GM23338 (cell line): ENCODE measurements around the gene SORL1-AS1.
A peak's percentile ranks its signal among the peaks of the same experiment; 100 is the strongest.

ENCODE experiments used
- ATAC-seq: fragments of 200-7000 bp; cut with Tn5 transposase; 3 replicates; pipeline ENCODE4 v1.9.1; 2020
- DNase-seq: peaks from one replicate; pipeline ENCODE4 v3.0.0-alpha.2; 2015; ENCODE audit warnings: low spot score
- H2AFZ ChIP-seq: fragments of 200-600 bp; sonication (generic); 2 replicates; pipeline ENCODE4 v1.8.0; 2016; ENCODE audit warnings: antibody characterized with exemption, mild to moderate bottlenecking, moderate library complexity
- H3F3A ChIP-seq: fragments of 200-600 bp; sonication (generic); replicated peaks from 2 replicates; pipeline ENCODE4 v1.8.0; 2017; ENCODE audit warnings: antibody characterized with exemption, mixed run types, low read depth
- H3K27ac ChIP-seq: fragments of 200-600 bp; sonication (generic); 2 replicates; pipeline ENCODE4 v1.6.1; 2016; ENCODE audit warnings: low read depth
- H3K27me3 ChIP-seq: fragments of 200-600 bp; sonication (generic); 2 replicates; pipeline ENCODE4 v1.8.0; 2016; ENCODE audit warnings: mild to moderate bottlenecking, mixed run types, moderate library complexity; ENCODE audit not compliant: insufficient read depth
- H3K36me3 ChIP-seq: fragments of 200-600 bp; sonication (generic); 2 replicates; pipeline ENCODE4 v1.8.0; 2016; ENCODE audit warnings: mild to moderate bottlenecking; ENCODE audit not compliant: insufficient read depth
- H3K4me1 ChIP-seq: fragments of 200-600 bp; sonication (generic); 2 replicates; pipeline ENCODE4 v1.8.0; 2016; ENCODE audit warnings: mild to moderate bottlenecking, moderate library complexity; ENCODE audit not compliant: insufficient read depth
- H3K4me2 ChIP-seq: fragments of 200-600 bp; sonication (generic); 2 replicates; pipeline ENCODE4 v1.7.1; 2017; ENCODE audit warnings: mixed run types
- H3K4me3 ChIP-seq: fragments of 200-600 bp; sonication (generic); 2 replicates; pipeline ENCODE4 v1.6.1; 2016; ENCODE audit warnings: mixed run types
- H3K79me2 ChIP-seq: fragments of 200-600 bp; sonication (generic); replicated peaks from 2 replicates; pipeline ENCODE4 v1.8.0; 2017; ENCODE audit warnings: mild to moderate bottlenecking; ENCODE audit not compliant: insufficient read depth
- H3K9me2 ChIP-seq: fragments of 200-600 bp; sonication (generic); 2 replicates; pipeline ENCODE4 v1.8.0; 2017; ENCODE audit not compliant: insufficient read depth
- H4K20me1 ChIP-seq: fragments of 200-600 bp; sonication (generic); replicated peaks from 2 replicates; pipeline ENCODE4 v1.8.0; 2017; ENCODE audit warnings: mild to moderate bottlenecking; ENCODE audit not compliant: insufficient read depth
- H3K27ac Mint-ChIP-seq: 2 replicates; pipeline ENCODE4 v1.8.0; 2020; ENCODE audit warnings: inconsistent platforms, mild to moderate bottlenecking, moderate library complexity, mixed read lengths
- H3K27me3 Mint-ChIP-seq: 3 replicates; pipeline ENCODE4 v1.8.0; 2022; ENCODE audit warnings: low read depth, mild to moderate bottlenecking, moderate library complexity, mixed read lengths, inconsistent platforms; ENCODE audit not compliant: insufficient read depth, poor library complexity
- H3K36me3 Mint-ChIP-seq: 3 replicates; pipeline ENCODE4 v1.8.0; 2021; ENCODE audit warnings: low read depth, mild to moderate bottlenecking, inconsistent platforms, moderate library complexity, mixed read lengths
- H3K4me1 Mint-ChIP-seq: 3 replicates; pipeline ENCODE4 v1.8.0; 2020; ENCODE audit warnings: mild to moderate bottlenecking, inconsistent platforms, mixed read lengths
- H3K4me3 Mint-ChIP-seq: 3 replicates; pipeline ENCODE4 v1.8.0; 2021; ENCODE audit warnings: moderate library complexity, mild to moderate bottlenecking, inconsistent platforms, mixed read lengths
- H3K9me3 Mint-ChIP-seq: 3 replicates; pipeline ENCODE4 v1.8.0; 2020; ENCODE audit warnings: moderate library complexity, mild to moderate bottlenecking, inconsistent platforms, mixed read lengths
- CTCF ChIP-seq, 2 experiments: fragments of 200-600 bp in 1 of 2; sonication (generic) in 1 of 2; conservative IDR thresholded peaks; 2 replicates each; pipeline versions ENCODE4 v1.5.1 to v1.6.1; 2016 to 2017; ENCODE audit warnings: antibody characterized with exemption in 2 of 2, low read depth in 2 of 2, mild to moderate bottlenecking in 2 of 2, moderate library complexity in 1 of 2
- EZH2 ChIP-seq: fragments of 200-600 bp; sonication (generic); IDR thresholded peaks from one replicate; pipeline ENCODE4 v1.8.0; 2017; ENCODE audit warnings: antibody characterized with exemption, mild to moderate bottlenecking, low read depth; ENCODE audit not compliant: unreplicated experiment
- EZH2phosphoT487 ChIP-seq: fragments of 200-600 bp; sonication (generic); IDR thresholded peaks from one replicate; pipeline ENCODE4 v1.8.1; 2018; ENCODE audit warnings: antibody characterized with exemption; ENCODE audit not compliant: unreplicated experiment
- JUNB ChIP-seq: IDR thresholded peaks from one replicate; pipeline ENCODE4 v1.6.1; 2016; ENCODE audit warnings: antibody characterized with exemption; ENCODE audit not compliant: unreplicated experiment
- NANOG ChIP-seq: IDR thresholded peaks from 2 replicates; pipeline ENCODE4 v1.6.1; 2016; ENCODE audit warnings: antibody characterized with exemption, borderline replicate concordance
- POLR2AphosphoS5 ChIP-seq: IDR thresholded peaks from 2 replicates; pipeline ENCODE4 v1.6.1; 2016; ENCODE audit warnings: antibody characterized with exemption, low read depth
- REST ChIP-seq: IDR thresholded peaks from one replicate; pipeline ENCODE4 v1.6.1; 2018; ENCODE audit warnings: antibody characterized with exemption; ENCODE audit not compliant: unreplicated experiment
- ZNF114 ChIP-seq: fragments of 250-450 bp; sonication (Bioruptor Pico); IDR thresholded peaks from 2 replicates; pipeline ENCODE4 v1.5.0; 2020; ENCODE audit warnings: mild to moderate bottlenecking, moderate library complexity
- ZNF331 ChIP-seq: fragments of 250-450 bp; sonication (Bioruptor Pico); IDR thresholded peaks from 2 replicates; pipeline ENCODE4 v1.5.0; 2020; ENCODE audit warnings: low read depth, mild to moderate bottlenecking, moderate library complexity

Gene SORL1-AS1

DNA sequence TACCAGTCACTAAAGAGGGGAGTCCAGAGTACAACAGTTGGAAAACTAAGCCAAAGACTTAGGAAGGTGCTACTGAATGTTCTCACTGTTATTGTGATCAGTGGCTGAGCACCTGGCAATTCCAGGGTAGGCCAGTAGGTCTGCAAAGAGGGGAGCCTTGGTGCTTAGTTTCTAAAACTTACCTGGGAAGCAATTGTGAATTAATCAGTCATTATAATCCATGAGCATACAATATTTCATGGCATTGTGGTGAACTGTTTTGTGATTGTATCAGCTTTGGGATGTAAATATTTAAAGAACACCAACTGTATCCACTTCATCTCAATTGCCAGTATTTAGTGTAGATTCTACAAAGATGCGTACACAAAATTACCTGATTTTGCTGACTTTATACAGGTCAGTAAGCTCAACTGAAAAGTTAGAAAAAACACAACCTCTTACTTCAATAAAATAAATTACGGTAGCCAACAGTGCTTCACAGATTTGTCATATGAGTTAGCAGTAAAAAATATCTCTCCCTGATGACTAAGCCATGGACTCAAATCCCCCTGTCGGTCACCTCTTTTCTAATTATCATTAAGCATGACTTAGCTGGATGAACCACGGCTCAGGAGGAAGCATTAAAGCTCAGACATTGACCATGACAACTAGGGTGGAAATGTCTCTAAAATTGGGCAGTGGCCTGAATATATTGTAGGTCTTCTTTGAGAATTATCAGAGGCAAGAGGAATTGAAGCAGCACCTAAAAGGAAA is 31.4 kb downstream of the SORL1-AS1 start:
- H3K79me2 ChIP-seq, result no peaks in the 10 kb centered on the region
- H3K27me3 ChIP-seq, result peaks cover 4% of the 10 kb centered on the region; the same call in 1 of the 2 replicates
- H3K4me1 ChIP-seq, result peaks cover 10% of the 10 kb centered on the region
- peaks cover 7% of the 10 kb centered on the region for H3K27me3 Mint-ChIP-seq
- no peak overlapping the region for H3K4me3 ChIP-seq
- peaks cover 13% of the 10 kb centered on the region for H3K9me2 ChIP-seq
- H2AFZ ChIP-seq, result no peak overlapping the region
- H3K4me3 Mint-ChIP-seq, result no peak overlapping the region
- no peak overlapping the region for H3K27ac ChIP-seq
- DNase-seq (peak; percentile 45), ATAC-seq (peak; percentile 86)
- no peaks in the 10 kb centered on the region for H4K20me1 ChIP-seq
- peaks cover 8% of the 10 kb centered on the region for H3K9me3 Mint-ChIP-seq
- no peaks in the 10 kb centered on the region for H3K36me3 ChIP-seq
- H3K4me2 ChIP-seq, result no peak overlapping the region
- H3K4me1 Mint-ChIP-seq, result peaks cover 23% of the 10 kb centered on the region
- H3F3A ChIP-seq, result no peaks in the 10 kb centered on the region
- no peak overlapping the region for H3K27ac Mint-ChIP-seq
- peak in 1 of 2 experiments; percentile 39; a peak in 2 of 4 replicates for TF ChIP-seq CTCF (conservative IDR thresholded peaks at IDR 0.05; ENCODE audit: low read depth in 2 of 2)
- TF ChIP-seq REST, result no peak
- no peak for TF ChIP-seq EZH2
- peaks cover 2% of the 10 kb centered on the region; the same call in 1 of the 3 replicates for H3K36me3 Mint-ChIP-seq

DNA sequence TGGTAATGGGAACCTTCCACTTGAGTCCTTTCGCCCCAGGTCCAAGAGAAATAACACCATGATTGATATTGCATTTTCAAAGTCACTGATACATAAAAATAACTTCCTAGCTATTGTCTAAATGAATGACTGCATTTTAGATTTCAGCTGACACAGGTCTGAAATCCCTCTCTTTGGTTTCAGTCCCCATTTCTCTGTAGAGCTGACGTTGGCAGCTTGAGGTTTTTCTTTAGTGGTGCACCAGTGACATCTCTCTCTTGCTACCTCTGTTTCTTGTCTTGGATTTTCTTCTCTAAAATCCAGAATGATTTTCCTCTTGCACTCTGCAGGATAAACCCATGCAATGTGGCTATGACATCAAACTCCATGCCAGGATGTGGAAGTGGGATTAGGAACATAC is 32.4 kb downstream of the SORL1-AS1 start:
- Histone ChIP-seq H4K20me1 (no peaks in the 10 kb centered on the region), H3K4me1 (peaks cover 7% of the 10 kb centered on the region), H3K9me2 (peaks cover 13% of the 10 kb centered on the region), H3K27me3 (no peaks in the 10 kb centered on the region), H3K36me3 (no peaks in the 10 kb centered on the region), H3K4me2 (no peak overlapping the region), H3K79me2 (no peaks in the 10 kb centered on the region), H3F3A (no peaks in the 10 kb centered on the region), H2AFZ (0 out of 2 replicates have a peak overlapping the region, but pooled peaks have one; percentile 6), H3K27ac (no peak overlapping the region), H3K4me3 (no peak overlapping the region)
- no peak overlapping the region for H3K27ac Mint-ChIP-seq
- peaks cover 2% of the 10 kb centered on the region for H3K27me3 Mint-ChIP-seq
- H3K4me1 Mint-ChIP-seq, result peaks cover 17% of the 10 kb centered on the region
- H3K36me3 Mint-ChIP-seq, result peaks cover 2% of the 10 kb centered on the region; the same call in 1 of the 3 replicates
- ATAC-seq (no peak), DNase-seq (no peak)
- peaks cover 3% of the 10 kb centered on the region; the same call in 2 of the 3 replicates for H3K9me3 Mint-ChIP-seq
- no peak overlapping the region for H3K4me3 Mint-ChIP-seq
- no peak for TF ChIP-seq POLR2AphosphoS5
- TF ChIP-seq CTCF (conservative IDR thresholded peaks at IDR 0.05; ENCODE audit: low read depth in 2 of 2), result no peak
- no peak for TF ChIP-seq JUNB
- no peak for TF ChIP-seq NANOG
- TF ChIP-seq REST, result no peak
- no peak for TF ChIP-seq EZH2phosphoT487
- TF ChIP-seq ZNF114 (CRISPR knock-in tag), result no peak
- no peak for TF ChIP-seq ZNF331 (CRISPR knock-in tag)
